HG02884 (cell line): ENCODE measurements around the gene COPS2.
A peak's percentile ranks its signal among the peaks of the same experiment; 100 is the strongest.

Experiments used
- ATAC-seq: cut with Tn5 transposase; IDR thresholded peaks from one replicate; pipeline ENCODE4 v1.9.1; 2021; ENCODE audit warnings: mild to moderate bottlenecking, moderate library complexity; ENCODE audit not compliant: unreplicated experiment

COPS2 gene

DNA sequence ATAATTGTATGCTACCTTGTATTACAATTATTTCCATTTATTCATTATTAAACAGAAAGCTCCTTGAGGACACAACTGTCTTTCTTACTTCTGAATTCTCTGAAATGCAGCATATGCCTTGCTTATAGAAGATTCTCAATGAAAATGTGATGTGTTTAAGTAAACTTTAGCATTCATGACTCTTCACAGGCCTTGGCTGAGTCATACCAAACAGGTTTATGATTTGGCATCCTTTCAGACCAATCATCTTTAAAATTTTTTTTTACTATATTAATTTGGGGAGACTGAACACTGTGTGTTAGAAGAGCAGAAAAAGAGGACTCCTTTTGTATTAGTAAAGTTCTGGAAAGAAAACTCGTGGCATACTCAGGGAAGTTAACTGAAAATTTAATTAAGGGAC lies 8.3 kb upstream of the COPS2 start:
- ATAC-seq = no peak

DNA sequence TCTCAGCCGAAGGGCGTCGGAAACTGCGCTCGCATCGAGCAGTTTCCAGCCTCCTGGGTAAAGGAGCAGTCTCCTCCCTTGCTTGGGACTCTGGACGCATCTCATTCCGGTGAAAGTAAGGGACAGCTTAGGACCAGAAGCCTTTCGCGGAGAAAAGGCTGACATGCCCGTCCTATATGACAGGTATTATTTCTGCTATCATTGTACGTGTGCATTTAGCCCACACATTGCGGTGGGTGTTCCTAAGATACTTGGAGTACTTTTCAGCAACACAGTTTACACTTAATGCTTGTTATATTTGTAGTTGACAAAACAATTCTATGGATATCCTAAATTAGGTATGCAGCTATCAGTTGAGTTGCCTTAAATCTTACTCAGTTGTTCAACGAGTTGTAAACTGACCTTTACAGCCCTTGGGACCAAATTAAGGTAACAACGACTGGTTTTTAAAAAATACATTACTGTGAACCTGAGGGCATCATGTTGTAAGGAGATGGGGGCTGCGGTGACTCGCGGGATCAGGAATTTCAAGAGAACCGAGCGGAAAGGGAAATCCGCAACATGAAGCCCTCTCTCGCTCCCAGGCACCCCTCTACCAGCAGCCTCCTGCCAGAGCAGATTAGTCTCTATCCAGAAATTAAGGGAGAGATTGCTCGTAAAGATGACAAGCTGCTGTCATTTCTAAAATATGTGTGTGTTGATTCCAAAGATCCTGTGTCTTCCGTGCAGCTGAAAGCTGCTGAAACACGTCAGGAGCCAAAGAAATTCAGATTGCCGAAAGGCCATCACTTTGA lies 632 bp upstream of the COPS2 start:
- peak; percentile 19 for ATAC-seq

DNA sequence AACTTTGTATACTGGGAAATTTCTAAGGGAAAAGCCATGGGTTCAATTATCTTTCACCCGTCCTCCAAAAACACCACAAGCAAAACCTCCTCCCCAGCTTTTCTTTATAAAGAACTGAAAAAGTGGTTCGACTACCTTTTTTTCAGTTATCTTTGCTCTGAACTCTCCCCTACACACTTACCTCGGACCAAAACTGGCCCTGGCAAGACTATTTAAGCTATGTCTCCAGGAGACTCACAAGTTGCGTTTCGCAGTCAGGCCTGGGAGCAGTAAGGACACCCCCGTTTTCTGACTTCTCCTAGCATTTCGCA lies 645 bp downstream of the COPS2 start:
- ATAC-seq = peak; percentile 6

DNA sequence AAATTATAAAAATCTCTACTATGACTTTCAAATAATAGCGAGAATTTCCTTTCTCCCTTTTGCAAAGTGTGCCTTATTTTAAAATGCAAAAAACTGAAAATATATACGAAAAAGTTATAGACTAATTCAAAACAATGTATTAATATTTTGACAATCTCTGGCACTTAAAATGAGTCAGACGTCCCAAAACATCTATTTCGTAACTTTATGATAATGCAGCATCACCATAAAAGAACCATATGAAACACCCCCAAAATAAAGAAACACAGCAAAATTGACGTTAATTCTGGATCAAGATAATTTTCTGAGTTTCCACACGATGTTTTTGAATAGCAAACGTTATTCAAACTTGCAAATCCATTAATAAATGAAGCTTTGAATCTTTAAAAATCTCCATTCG lies 1.0 kb downstream of the COPS2 start:
- no peak for ATAC-seq

DNA sequence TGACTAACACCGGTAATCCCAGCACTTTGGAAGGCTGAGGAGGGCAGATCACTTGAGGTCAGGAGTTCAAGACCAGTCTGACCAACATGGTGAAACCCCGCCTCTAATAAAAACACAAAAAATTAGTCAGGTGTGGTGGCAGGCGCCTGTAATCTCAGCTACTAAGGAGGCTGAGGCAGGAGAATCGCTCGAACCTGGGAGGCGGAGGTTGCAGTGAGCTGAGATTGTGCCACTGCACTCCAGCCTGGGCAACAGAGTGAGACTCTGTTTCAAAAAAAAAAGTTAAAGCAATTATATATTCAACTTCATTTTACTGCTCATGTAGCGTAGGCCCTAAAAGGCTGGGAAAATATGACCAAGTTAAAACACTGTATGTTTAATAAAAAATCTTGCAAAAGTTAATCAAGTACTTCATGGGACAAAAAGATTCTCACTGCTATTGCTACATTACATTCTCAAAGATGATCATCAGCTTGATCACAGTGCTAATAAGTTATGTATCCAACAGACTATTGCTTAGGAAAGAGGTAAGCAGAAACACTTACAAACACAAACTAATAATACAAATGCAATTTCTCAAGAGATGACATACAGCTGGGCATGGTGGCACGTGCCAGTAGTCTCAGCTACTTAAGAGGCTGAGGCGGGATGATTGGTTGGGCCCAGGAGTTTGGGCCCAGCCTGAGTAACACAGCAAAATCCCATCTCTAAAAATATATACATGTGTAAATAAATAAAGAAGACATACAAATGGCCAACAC lies 2.7 kb downstream of the COPS2 start:
- no peak for ATAC-seq

DNA sequence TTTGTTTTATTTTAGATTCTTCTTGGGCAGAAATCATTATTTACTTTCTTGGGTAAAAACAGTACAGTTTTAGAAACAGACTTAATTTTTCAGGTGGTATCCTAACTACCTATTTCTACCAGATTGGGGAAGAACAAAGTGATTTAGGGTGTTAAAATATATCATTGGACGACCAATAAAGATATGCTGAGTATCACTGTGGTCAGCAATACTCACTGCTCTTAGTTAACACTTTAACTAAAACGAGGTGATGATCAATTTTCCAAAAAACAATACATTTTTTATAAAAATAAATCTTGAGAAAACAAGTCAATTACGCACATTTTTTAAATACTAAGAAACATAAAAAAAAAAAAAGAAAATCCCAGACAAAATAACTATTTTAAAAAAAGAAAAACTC lies 3.6 kb downstream of the COPS2 start:
- no peak for ATAC-seq

DNA sequence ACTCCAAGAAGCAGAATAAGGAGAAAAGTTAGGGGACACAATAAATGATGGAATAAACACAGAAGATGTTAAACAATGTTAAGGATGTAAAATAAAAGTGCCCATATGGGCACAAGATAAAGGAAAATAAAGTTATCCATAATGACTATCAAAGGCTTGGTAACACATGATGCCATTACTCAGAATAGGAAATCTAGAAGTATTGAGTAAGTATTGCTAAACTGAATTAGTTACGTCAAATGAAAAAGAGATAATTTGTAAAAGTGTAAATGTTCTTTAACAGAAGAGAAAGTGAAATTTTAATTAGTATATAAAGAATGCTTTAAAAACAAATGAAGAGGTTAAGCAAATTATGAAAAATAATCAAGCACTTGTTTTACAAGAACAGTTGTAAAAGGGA lies 6.7 kb downstream of the COPS2 start:
- ATAC-seq = no peak

DNA sequence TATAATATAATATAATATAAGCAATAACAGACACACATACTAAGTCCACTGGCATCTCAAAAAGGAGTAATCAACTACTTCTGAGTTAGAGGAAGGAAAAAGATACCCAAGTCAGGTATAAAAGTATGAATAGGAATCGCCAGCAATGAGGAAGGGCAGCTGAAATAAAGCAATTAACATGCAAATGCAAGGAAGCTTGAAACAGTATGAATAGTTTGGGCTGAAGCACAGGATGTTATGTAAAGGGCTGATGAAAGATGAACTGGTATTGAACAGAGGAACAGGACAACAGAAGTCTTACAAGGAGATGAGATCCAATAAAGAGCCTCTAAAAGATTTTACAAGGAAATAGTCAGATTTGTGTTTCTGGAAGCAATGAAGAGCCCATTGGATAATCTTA lies 7.1 kb downstream of the COPS2 start:
- no peak for ATAC-seq

DNA sequence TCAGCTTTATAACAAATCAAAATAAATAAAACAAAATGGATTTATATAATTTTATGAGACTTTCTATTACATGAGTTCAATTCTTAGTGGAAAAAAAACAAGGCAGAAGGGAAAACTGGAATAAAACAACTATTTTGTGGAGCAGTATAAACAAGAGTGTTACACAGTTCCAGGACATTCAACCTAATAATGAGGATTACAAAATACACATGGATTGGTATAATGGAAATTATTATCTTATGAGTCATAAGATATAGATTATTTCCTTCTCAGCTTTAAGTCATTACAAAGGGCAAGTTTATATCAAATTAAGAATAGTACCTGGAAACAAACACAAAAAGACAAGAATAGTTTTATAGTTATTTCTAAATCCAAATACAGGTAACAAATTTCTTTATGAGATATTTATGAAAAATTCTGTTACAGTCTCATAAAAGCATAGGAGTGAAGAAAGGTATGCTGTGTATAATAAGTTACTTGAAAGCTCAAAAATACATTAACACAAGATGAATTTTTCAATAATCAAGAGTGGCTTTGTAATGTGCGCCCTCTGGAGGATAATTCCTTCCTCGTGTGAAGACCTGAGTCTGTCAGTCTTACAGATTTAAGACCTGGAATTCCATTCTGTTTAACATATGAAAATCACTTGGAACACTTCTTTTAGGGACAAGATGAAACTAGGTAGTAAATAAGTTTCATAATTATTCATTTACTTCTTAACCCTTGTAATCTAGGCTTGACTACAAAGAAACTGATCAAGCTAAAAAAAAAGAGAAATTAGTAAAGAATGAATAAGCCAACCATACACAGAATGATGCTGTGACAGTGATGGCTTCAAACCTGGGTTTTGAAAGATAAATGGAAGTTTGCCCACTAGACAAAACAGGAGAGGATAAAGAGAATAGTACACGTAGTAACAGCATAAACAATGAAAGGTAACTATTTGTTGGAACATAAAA lies 9.5 kb downstream of the COPS2 start:
- no peak for ATAC-seq

DNA sequence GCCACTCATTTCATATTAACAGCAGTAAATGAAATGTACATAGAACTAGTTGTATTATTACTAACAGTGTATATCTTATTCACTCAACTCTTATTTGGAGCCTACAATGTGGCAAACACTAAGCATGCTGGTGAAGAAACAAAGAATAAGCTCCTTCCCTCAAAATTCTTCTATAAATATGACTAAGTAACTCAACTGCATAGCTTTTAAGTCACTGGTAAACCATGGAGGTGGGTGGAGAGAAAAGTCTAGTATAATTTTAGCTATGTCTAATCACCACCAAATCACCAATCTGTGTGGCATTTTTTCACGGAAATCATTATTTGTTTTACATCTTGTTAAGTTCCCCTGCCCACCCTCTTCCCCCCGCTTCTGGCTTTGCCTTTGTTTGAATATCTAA lies 17.5 kb downstream of the COPS2 start:
- ATAC-seq = no peak

DNA sequence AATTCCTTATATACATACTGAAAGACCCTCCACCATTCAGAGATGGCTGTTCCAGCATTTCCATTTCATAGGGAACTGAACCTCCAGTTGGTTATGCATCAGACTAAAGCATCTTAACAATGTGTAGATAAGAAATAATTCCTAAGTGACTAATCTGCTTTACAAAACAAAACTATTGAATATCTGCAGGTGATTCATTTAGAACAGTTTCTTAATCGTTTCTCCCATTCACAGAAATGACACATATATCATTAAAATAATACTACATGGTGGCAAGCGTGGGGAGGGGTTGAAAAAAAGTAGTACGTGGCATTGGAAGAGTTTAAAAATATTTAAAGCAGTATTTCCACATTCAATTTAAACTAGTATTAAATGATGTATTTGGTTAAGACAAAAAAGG lies 19.5 kb downstream of the COPS2 start:
- no peak for ATAC-seq

DNA sequence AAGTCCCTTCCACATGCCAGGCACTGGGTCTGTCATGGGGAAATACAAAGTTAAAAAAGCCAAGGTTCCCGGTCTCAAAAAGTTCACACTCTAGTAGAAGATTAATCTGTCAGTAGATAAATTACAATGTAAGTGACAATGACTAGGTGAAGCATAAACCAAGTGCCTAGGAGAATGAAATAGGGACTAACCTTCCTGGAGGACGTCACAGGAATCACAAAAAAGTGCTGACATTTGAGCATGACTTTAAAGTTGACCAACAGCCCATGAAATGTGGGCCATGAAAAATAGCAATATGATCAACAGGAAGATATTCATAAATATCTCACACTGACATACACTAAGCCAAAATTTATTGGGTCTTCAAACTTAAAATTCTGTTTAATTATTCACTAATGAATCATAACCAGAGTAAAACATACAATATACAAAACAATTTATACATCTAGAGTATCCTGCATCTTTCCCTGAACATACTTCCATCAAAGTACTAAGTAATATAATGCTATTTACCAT lies 20.0 kb downstream of the COPS2 start:
- no peak for ATAC-seq

DNA sequence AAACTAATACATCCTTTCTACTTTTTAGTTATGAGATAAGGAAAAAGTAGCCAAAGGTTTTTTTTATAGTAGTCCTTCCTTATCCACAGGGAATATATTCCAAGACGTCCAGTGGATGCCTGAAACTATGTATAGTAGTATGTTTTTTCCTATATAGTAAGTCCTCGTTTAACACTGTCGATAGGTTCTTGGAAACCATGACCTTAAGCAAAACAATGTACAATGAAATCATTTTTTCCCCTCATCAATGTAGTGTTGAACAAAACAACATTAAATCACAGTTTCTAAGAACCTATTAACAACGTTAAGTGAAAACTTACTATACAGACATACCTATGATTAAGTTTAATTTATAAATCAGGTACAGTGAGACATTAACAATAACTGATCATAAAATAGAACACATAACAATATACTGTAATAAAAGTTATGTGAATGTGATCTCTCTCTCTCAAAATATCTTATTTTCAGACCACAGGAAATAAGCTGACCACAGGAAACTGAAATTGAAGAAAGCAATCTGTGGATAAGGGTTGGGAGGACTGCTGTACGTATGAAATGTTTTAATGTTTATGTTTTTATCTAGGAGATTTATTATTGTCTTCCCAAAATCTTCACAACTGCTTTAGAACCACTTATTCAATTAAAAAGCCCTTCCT lies 20.6 kb downstream of the COPS2 start:
- ATAC-seq = no peak

DNA sequence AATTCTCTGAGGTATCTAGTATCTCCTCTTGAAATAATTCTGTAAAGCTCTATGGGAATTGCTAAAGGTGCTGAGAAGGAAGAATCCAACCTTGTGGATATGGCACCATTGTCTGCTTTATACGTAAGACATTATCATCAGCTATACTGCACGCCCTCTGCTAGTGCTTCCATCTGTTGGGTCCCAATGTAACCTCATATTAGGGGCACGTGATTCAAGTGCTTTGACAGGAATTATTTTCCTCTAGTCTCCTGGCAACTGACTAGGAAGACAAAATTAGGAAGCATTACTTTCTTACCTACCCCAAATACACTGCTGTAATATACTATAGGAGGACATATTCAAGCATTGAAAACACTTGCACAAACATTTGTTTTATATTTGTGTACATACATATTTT lies 24.0 kb downstream of the COPS2 start:
- no peak for ATAC-seq

DNA sequence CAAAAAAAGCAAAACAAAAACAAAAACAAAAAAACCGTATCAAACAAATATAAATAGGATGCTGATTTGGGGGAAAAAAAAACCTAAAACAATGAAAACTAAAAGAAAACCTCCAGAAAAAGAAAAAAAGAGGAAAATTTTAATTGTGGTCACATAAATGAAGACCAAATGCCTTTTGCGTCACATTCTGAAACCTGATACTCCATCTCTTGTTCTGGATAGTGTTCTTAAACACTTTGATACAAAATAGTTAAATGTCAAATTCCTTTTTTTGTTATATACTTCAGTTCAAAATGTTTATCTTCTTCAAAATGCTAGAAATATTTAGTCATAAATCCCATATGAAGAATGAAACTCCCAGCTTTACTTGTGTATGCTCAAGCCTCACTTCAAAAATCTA lies 31.0 kb downstream of the COPS2 start:
- no peak for ATAC-seq

DNA sequence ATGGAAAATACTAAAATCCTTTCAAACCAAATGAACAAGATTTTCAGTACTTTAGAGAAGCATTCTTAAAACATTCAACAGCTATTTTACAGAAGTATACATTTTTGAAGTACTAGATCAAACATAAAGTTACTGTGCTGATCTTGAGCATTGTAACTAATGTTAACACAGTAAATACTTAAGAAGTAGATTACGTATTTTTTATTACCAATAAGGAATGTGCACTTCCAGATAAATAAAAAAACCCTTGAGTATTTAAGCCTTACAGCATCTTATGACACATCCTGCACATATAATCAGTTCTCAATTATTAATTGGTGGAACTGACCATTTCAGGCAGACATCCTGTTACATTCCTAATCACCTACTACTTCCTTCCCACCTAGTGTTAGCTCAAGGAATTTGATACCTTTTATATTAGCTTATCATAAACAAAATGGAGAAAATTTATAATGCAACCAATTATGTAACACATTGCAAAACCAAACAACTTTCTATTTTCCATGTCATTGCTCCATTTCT lies 32.8 kb downstream of the COPS2 start:
- no peak for ATAC-seq

DNA sequence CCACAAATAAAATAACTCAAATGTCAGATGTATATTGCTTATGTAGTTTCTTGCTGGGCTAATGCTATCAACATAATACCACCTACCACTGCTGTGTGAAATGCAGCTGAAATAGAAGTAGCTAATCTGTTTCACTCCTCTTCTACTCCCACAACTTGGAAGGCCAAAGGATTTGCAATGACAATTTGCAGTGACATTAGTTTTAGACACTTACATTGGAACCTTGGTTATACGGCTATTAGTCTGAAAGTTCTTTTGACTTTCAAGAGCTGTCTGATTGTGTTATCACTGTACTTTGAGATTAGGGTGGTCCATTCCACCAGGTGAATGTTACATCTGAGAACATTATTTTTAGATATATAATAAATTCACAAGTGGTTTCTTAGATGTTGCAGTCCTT lies 33.5 kb downstream of the COPS2 start:
- ATAC-seq = no peak

DNA sequence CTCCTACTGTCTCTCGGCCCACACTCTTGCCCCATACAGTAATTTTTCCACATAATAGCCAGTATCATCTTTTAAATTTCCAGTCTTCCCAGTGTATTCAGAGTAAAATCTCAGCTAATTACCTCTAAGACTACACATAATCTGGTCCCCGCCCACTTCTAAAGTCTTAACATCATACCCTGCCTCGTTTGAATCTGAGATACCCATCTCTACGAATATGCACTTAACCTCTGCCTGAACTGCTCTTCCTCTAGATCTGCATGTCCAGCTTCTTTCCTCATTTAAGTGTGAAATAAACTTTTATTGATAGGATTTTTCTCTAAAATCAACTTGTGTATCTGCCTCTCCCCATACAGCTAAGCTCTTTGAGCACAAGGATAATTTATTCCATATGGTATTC lies 34.6 kb downstream of the COPS2 start:
- no peak for ATAC-seq

DNA sequence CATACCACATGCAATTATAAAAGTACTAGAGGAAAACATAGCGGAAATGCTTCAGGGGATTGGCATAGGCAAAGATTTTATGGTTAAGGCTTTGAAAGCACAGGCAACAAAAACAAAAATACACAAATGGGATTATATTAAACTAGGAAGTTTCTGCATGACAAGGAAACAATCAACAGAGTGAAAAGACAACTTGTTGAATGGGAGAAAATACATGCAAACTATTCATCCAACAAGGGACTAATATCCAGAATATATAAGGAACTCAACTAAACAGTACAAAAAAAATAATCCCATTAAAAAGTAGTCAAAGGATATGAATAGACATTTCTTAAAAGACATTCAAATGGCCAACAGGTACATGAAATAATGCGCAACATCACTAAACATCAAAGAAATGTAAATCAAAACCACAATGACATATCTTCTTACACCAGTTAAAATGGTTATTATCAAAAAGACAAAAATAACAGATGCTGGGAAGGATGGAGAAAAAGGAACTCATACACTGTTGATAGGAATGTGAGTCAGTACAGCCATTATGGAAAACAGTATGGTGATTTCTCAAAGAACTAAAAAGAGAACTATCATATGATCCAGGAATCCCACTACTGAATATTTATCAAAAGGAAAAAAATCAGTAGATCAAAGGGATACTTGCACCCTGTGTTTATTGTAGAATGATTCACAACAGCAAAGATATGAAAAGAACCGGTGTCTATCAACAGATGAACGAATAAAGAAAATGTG lies 39.1 kb downstream of the COPS2 start:
- no peak for ATAC-seq

DNA sequence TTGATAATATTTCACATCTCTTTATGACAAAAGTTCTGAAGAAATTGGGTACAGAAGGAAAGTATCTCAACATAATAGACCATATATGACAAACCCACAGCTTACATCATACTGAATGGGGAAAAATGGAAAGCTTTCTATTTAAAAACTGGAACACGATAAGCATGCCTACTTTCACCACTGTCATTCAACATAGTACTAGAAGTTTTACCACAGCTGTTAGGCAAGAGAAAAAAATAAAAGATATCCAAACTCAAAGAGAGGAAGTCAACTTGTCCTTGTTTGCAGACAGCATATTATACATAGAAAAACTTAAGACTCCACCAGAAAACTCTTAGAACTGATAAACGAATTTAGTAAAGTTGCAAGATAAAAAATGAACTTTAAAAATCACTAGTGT lies 40.3 kb downstream of the COPS2 start:
- no peak for ATAC-seq
